Lower leg skin (tissue), 3 donors: ENCODE data around the gene LPIN3.

Experiments used
- POLR2A ChIP-seq, 2 donors: fragments of 450-650 bp; IDR thresholded peaks; one replicate each; pipeline ENCODE4 v1.6.1; 2016 to 2017; ENCODE audit warnings: antibody characterized with exemption in 2 of 2, mild to moderate bottlenecking in 1 of 2, moderate library complexity in 1 of 2
- TF ChIP-seq, protein P1 (sequence below), 3 donors: fragments of 450-650 bp; IDR thresholded peaks; one replicate each; pipeline ENCODE4 v1.5.1; 2016; ENCODE audit warnings: antibody characterized with exemption in 3 of 3, mild to moderate bottlenecking in 3 of 3, moderate library complexity in 2 of 3

- TF ChIP-seq POLR2A (IDR thresholded peaks at IDR 0.05): no peak
- TF ChIP-seq, protein P1, sequence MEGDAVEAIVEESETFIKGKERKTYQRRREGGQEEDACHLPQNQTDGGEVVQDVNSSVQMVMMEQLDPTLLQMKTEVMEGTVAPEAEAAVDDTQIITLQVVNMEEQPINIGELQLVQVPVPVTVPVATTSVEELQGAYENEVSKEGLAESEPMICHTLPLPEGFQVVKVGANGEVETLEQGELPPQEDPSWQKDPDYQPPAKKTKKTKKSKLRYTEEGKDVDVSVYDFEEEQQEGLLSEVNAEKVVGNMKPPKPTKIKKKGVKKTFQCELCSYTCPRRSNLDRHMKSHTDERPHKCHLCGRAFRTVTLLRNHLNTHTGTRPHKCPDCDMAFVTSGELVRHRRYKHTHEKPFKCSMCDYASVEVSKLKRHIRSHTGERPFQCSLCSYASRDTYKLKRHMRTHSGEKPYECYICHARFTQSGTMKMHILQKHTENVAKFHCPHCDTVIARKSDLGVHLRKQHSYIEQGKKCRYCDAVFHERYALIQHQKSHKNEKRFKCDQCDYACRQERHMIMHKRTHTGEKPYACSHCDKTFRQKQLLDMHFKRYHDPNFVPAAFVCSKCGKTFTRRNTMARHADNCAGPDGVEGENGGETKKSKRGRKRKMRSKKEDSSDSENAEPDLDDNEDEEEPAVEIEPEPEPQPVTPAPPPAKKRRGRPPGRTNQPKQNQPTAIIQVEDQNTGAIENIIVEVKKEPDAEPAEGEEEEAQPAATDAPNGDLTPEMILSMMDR (IDR thresholded peaks at IDR 0.05): no peak
Observed at GRCh38 chr20:41365777-41366545, 25.3 kb downstream of the LPIN3 start.
